Measurements from ENCODE around the gene ZNF277.

The ZNF277 gene

DNA sequence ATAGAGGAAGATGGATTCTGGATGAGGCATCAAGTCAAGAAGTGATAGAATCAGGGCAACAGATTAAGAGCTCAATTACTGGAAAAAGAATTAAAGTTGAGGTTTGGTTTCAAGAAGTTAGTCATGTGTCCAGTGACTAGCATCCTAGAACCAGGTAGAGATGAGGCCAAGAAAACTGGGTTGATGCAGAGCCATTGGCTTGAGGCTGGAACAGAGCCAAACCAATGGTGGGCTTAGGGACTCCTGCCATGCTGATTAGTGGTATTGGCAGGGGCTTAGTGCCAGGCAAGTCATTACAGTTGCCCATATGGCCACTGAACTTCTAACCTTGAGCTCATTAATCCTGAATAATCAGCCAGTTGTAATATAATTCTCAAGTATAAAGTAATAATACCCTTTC lies 18.5 kb downstream of the ZNF277 start:
- H3K79me1 ChIP-seq (replicated peaks; ENCODE audit: low read length, poor library complexity, severe bottlenecking): peaks cover 42% of the 10 kb centered on the region
- no peak overlapping the region for H2AFZ ChIP-seq (ENCODE audit: low read depth, low read length)
- H3K4me2 ChIP-seq (ENCODE audit: low read length, poor library complexity, severe bottlenecking): no peak overlapping the region
- no peak overlapping the region for H2BK15ac ChIP-seq (ENCODE audit: low read depth, poor library complexity, severe bottlenecking)
- H4K91ac ChIP-seq (ENCODE audit: low read length): no peak overlapping the region
- no peaks in the 10 kb centered on the region for H3K9me3 ChIP-seq (ENCODE audit: control insufficient read depth, low read length)
- H3K27me3 ChIP-seq (ENCODE audit: control insufficient read depth in 1 of 2, insufficient read depth in 1 of 2, low read length in 2 of 2): no peaks in the 10 kb centered on the region
- no peak overlapping the region for H2BK5ac ChIP-seq (ENCODE audit: low read depth, low read length, poor library complexity, severe bottlenecking)
- no peak overlapping the region for H3K4me3 ChIP-seq (ENCODE audit: insufficient read depth in 1 of 2, low read depth in 1 of 2, low read length in 2 of 2)
- H3K14ac ChIP-seq (ENCODE audit: low read length in 2 of 2): no peak overlapping the region
- no peak overlapping the region for H2BK120ac ChIP-seq (ENCODE audit: low read depth, low read length)
- H3K23ac ChIP-seq (ENCODE audit: low read length in 2 of 2): no peak overlapping the region
- peaks cover 2% of the 10 kb centered on the region for H3K4me1 ChIP-seq (ENCODE audit: control insufficient read depth, insufficient read depth, low read depth, low read length)
- H2AK5ac ChIP-seq (ENCODE audit: low read length, severe bottlenecking): no peak overlapping the region
- no peak overlapping the region for H3K9ac ChIP-seq (ENCODE audit: low read length)
- DNase-seq: no peak
- H2BK12ac ChIP-seq (ENCODE audit: low read length in 2 of 2): no peak overlapping the region
- no peak overlapping the region for H3K27ac ChIP-seq (ENCODE audit: low read length, poor library complexity, severe bottlenecking)
- H4K8ac ChIP-seq (ENCODE audit: low read length): no peak overlapping the region
- H3K36me3 ChIP-seq (ENCODE audit: control insufficient read depth in 1 of 2, insufficient read depth in 2 of 2, low read depth in 1 of 2, low read length in 2 of 2): peaks cover 0 to 4% of the 10 kb centered on the region in 2 experiments
- H3K4ac ChIP-seq (ENCODE audit: low read depth in 1 of 2, low read length in 2 of 2): no peak overlapping the region
- H3K18ac ChIP-seq (ENCODE audit: low read depth in 1 of 2, low read length in 2 of 2): no peak overlapping the region

DNA sequence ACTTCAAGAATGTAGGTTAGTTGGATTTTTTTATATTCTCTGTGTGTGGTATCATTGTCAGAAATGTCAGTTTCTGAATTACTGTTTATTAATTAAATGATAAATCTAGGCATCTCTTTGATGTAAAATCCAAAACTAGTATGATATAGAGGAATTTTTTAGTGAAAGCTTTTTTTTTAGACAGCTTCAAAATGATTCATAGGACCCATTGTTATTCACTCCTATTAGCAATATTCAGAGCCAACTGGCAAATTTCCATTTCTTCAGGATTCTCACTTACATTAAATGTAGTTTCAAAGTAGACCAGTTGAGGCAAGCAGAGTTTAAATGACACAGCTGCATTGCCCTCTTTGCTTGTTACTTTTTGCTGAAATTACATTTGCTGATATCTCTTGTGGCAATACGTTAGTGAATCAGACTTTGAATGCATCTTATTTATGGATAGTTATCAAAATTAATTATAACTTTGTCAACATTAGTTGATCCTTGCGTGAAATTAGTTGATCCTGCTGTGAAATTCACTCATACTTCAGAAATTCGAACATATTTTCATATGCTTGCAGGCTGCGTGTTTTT lies 20.3 kb downstream of the ZNF277 start:
- Histone ChIP-seq H2AFZ (ENCODE audit: low read depth, low read length) (no peak overlapping the region), H3K4ac (ENCODE audit: low read depth in 1 of 2, low read length in 2 of 2) (no peak overlapping the region), H3K27ac (ENCODE audit: low read length, poor library complexity, severe bottlenecking) (no peak overlapping the region), H3K4me1 (ENCODE audit: control insufficient read depth, insufficient read depth, low read depth, low read length) (no peaks in the 10 kb centered on the region), H3K4me3 (ENCODE audit: insufficient read depth in 1 of 2, low read depth in 1 of 2, low read length in 2 of 2) (no peak overlapping the region), H3K27me3 (ENCODE audit: control insufficient read depth in 1 of 2, insufficient read depth in 1 of 2, low read length in 2 of 2) (no peaks in the 10 kb centered on the region), H2BK15ac (ENCODE audit: low read depth, poor library complexity, severe bottlenecking) (no peak overlapping the region), H3K9me3 (ENCODE audit: control insufficient read depth, low read length) (no peaks in the 10 kb centered on the region), H3K14ac (ENCODE audit: low read length in 2 of 2) (no peak overlapping the region), H3K18ac (ENCODE audit: low read depth in 1 of 2, low read length in 2 of 2) (no peak overlapping the region), H2BK5ac (ENCODE audit: low read depth, low read length, poor library complexity, severe bottlenecking) (no peak overlapping the region), H3K23ac (ENCODE audit: low read length in 2 of 2) (no peak overlapping the region), H3K9ac (ENCODE audit: low read length) (no peak overlapping the region), H3K79me1 (replicated peaks; ENCODE audit: low read length, poor library complexity, severe bottlenecking) (peaks cover 35% of the 10 kb centered on the region), H2AK5ac (ENCODE audit: low read length, severe bottlenecking) (no peak overlapping the region), H4K8ac (ENCODE audit: low read length) (no peak overlapping the region), H3K36me3 (ENCODE audit: control insufficient read depth in 1 of 2, insufficient read depth in 2 of 2, low read depth in 1 of 2, low read length in 2 of 2) (no peaks in the 10 kb centered on the region), H2BK120ac (ENCODE audit: low read depth, low read length) (no peak overlapping the region), H2BK12ac (ENCODE audit: low read length in 2 of 2) (no peak overlapping the region), H3K4me2 (ENCODE audit: low read length, poor library complexity, severe bottlenecking) (no peak overlapping the region), H4K91ac (ENCODE audit: low read length) (no peak overlapping the region)
- 90% methylated on average over 2 of the region's 4 CpGs for WGBS
- no peak for DNase-seq

GRCh38 chr7:112228632-112229031 lies 22.1 kb downstream of the ZNF277 start:
- no peak overlapping the region for H2BK120ac ChIP-seq (ENCODE audit: low read depth, low read length)
- no peaks in the 10 kb centered on the region for H3K9me3 ChIP-seq (ENCODE audit: control insufficient read depth, low read length)
- H2BK15ac ChIP-seq (ENCODE audit: low read depth, poor library complexity, severe bottlenecking): no peak overlapping the region
- H3K27me3 ChIP-seq (ENCODE audit: control insufficient read depth in 1 of 2, insufficient read depth in 1 of 2, low read length in 2 of 2): no peaks in the 10 kb centered on the region
- H3K4me3 ChIP-seq (ENCODE audit: insufficient read depth in 1 of 2, low read depth in 1 of 2, low read length in 2 of 2): no peak overlapping the region
- H3K79me1 ChIP-seq (replicated peaks; ENCODE audit: low read length, poor library complexity, severe bottlenecking): peaks cover 29% of the 10 kb centered on the region
- H3K36me3 ChIP-seq (ENCODE audit: control insufficient read depth in 1 of 2, insufficient read depth in 2 of 2, low read depth in 1 of 2, low read length in 2 of 2): no peaks in the 10 kb centered on the region
- no peak overlapping the region for H2BK5ac ChIP-seq (ENCODE audit: low read depth, low read length, poor library complexity, severe bottlenecking)
- H3K4me1 ChIP-seq (ENCODE audit: control insufficient read depth, insufficient read depth, low read depth, low read length): no peaks in the 10 kb centered on the region
- H2BK12ac ChIP-seq (ENCODE audit: low read length in 2 of 2): no peak overlapping the region
- H4K8ac ChIP-seq (ENCODE audit: low read length): no peak overlapping the region
- H4K91ac ChIP-seq (ENCODE audit: low read length): no peak overlapping the region
- H3K27ac ChIP-seq (ENCODE audit: low read length, poor library complexity, severe bottlenecking): no peak overlapping the region
- no CpG with 5 or more reads among the region's 2 CpGs for WGBS
- H3K18ac ChIP-seq (ENCODE audit: low read depth in 1 of 2, low read length in 2 of 2): no peak overlapping the region
- H3K9ac ChIP-seq (ENCODE audit: low read length): no peak overlapping the region
- no peak overlapping the region for H3K23ac ChIP-seq (ENCODE audit: low read length in 2 of 2)
- no peak for DNase-seq
- H2AFZ ChIP-seq (ENCODE audit: low read depth, low read length): no peak overlapping the region
- H3K4ac ChIP-seq (ENCODE audit: low read depth in 1 of 2, low read length in 2 of 2): no peak overlapping the region
- H3K14ac ChIP-seq (ENCODE audit: low read length in 2 of 2): no peak overlapping the region
- no peak overlapping the region for H2AK5ac ChIP-seq (ENCODE audit: low read length, severe bottlenecking)
- H3K4me2 ChIP-seq (ENCODE audit: low read length, poor library complexity, severe bottlenecking): no peak overlapping the region

GRCh38 chr7:112232212-112232978 lies 25.9 kb downstream of the ZNF277 start:
- Histone ChIP-seq H3K4me1 (ENCODE audit: control insufficient read depth, insufficient read depth, low read depth, low read length) (no peaks in the 10 kb centered on the region), H2AFZ (ENCODE audit: low read depth, low read length) (no peak overlapping the region), H4K91ac (ENCODE audit: low read length) (no peak overlapping the region), H2BK12ac (ENCODE audit: low read length in 2 of 2) (no peak overlapping the region), H2AK5ac (ENCODE audit: low read length, severe bottlenecking) (no peak overlapping the region), H2BK120ac (ENCODE audit: low read depth, low read length) (no peak overlapping the region), H3K23ac (ENCODE audit: low read length in 2 of 2) (no peak overlapping the region), H3K9me3 (ENCODE audit: control insufficient read depth, low read length) (no peaks in the 10 kb centered on the region), H3K27ac (ENCODE audit: low read length, poor library complexity, severe bottlenecking) (no peak overlapping the region), H4K8ac (ENCODE audit: low read length) (no peak overlapping the region), H3K14ac (ENCODE audit: low read length in 2 of 2) (no peak overlapping the region), H3K27me3 (ENCODE audit: control insufficient read depth in 1 of 2, insufficient read depth in 1 of 2, low read length in 2 of 2) (no peaks in the 10 kb centered on the region), H3K4me3 (ENCODE audit: insufficient read depth in 1 of 2, low read depth in 1 of 2, low read length in 2 of 2) (no peak overlapping the region), H2BK15ac (ENCODE audit: low read depth, poor library complexity, severe bottlenecking) (no peak overlapping the region), H3K4me2 (ENCODE audit: low read length, poor library complexity, severe bottlenecking) (no peak overlapping the region), H3K18ac (ENCODE audit: low read depth in 1 of 2, low read length in 2 of 2) (no peak overlapping the region), H3K79me1 (replicated peaks; ENCODE audit: low read length, poor library complexity, severe bottlenecking) (peaks cover 21% of the 10 kb centered on the region), H3K36me3 (ENCODE audit: control insufficient read depth in 1 of 2, insufficient read depth in 2 of 2, low read depth in 1 of 2, low read length in 2 of 2) (no peaks in the 10 kb centered on the region), H2BK5ac (ENCODE audit: low read depth, low read length, poor library complexity, severe bottlenecking) (no peak overlapping the region), H3K4ac (ENCODE audit: low read depth in 1 of 2, low read length in 2 of 2) (no peak overlapping the region), H3K9ac (ENCODE audit: low read length) (no peak overlapping the region)
- 100% methylated on average over 3 of the region's 4 CpGs for WGBS
- DNase-seq: no peak

All from mesenchymal stem cell (in vitro differentiated cells and primary cell).